Measurements from ENCODE around the gene MAST1.

GRCh38 chr19:12791345-12792050 is 46.8 kb upstream of the MAST1 start, which contains the start of gene JUNB:
- TF ChIP-seq POLR2AphosphoS5 (IDR thresholded peaks at IDR 0.05) (peak; percentile 100), CTCF (IDR thresholded peaks at IDR 0.05 in 8 of 11, conservative IDR thresholded peaks at IDR 0.05 in 3 of 11) (peak in 5 of 11 experiments; percentile 4 to 26 (median 13))

All from spleen (tissue), 7 donors.